ENCODE results near the gene DRC1. TPM values are rescaled to one million over a fixed set of nuclear protein-coding genes. Genes with fewer than 3 reads are reported as not detected.

Gene DRC1
- total RNA-seq, 4 donors from 2014 or later, result 0.85 to 2.4 (median 1.9) TPM; not detected in 1

DNA sequence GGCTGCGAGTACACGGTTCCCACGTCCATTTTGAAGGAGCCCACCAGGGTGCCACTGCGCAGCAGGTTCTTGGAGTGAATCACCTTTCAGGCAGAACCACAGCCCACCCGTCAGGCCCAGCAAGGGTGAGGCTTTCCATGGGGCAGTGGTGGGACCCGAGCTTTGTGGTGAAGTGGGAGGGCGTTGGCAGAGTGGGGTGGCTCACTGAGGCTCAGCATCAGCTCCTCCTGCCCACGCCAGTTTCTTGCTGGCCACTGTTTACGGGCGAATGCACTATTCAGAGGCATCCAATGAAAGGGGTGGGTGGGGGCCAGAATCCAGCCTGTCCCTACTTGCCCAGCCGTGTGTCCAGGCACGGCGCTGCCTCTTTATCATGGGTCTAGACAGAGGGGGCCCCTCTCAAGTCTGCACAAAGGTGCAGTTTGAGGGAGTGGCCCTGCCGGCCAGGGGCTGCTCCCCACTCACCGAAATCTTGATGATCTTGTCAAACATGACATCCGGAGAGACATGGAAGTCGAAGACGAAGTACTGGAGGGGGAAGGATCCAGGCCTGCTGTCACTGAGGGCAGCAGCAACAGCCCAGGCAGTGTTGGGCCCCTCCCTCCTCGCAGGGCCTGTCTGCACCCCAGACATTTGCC is 87.6 kb downstream of the DRC1 start:
- TF ChIP-seq, protein P1, sequence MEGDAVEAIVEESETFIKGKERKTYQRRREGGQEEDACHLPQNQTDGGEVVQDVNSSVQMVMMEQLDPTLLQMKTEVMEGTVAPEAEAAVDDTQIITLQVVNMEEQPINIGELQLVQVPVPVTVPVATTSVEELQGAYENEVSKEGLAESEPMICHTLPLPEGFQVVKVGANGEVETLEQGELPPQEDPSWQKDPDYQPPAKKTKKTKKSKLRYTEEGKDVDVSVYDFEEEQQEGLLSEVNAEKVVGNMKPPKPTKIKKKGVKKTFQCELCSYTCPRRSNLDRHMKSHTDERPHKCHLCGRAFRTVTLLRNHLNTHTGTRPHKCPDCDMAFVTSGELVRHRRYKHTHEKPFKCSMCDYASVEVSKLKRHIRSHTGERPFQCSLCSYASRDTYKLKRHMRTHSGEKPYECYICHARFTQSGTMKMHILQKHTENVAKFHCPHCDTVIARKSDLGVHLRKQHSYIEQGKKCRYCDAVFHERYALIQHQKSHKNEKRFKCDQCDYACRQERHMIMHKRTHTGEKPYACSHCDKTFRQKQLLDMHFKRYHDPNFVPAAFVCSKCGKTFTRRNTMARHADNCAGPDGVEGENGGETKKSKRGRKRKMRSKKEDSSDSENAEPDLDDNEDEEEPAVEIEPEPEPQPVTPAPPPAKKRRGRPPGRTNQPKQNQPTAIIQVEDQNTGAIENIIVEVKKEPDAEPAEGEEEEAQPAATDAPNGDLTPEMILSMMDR (IDR thresholded peaks at IDR 0.05), result no peak
- TF ChIP-seq POLR2A (IDR thresholded peaks at IDR 0.05), result no peak

DNA sequence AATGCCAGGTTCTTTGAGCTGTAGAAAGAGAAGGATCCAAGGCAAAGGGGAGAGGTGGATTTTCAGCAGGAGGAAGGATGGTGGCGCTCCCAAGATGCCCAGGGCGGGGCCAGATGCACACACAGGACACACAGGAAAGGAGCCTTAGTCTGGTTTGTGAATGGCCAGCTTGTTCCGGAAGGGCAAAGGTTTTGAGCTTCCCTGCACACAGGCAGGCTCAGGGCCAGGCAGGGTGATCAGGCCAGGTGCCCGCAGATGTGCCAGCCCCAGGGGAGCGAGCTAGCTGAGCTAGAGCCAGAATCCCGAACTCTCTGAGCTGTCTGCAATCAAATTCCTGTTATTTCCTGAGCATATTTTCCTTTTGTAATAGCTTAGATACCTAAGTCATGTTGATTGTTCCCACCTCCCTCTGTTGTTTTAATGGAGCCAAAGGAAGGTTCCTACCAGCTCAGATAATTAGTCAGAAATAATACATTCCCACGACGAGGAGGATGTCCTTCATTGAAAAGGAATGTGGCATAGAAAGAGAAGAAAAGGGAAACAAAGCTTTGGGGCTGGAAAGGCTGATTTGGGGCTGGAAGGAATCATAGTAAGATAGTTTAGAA is 89.9 kb downstream of the DRC1 start:
- Histone ChIP-seq H3K4me1 (no peaks in the 10 kb centered on the region), H3K4me3 (no peak overlapping the region), H3K36me3 (no peaks in the 10 kb centered on the region), H3K9me3 (no peaks in the 10 kb centered on the region), H3K27me3 (no peaks in the 10 kb centered on the region), H3K27ac (no peak overlapping the region)
- TF ChIP-seq POLR2A (IDR thresholded peaks at IDR 0.05), result no peak
- TF ChIP-seq, protein P1 (IDR thresholded peaks at IDR 0.05), result no peak
- no peak for DNase-seq
- intact Hi-C loops (cut with DNase I; ENCODE audit: low total_unique reads), result no loop called here

More for the DNA sequence above, 87.6 kb downstream of the DRC1 start:
- Histone ChIP-seq H3K27ac (no peak overlapping the region), H3K9me3 (no peaks in the 10 kb centered on the region), H3K4me1 (no peaks in the 10 kb centered on the region), H3K36me3 (no peaks in the 10 kb centered on the region), H3K27me3 (no peaks in the 10 kb centered on the region), H3K4me3 (no peak overlapping the region)
- intact Hi-C loops (cut with DNase I; ENCODE audit: low total_unique reads), result no loop called here
- DNase-seq, result no peak

DNA sequence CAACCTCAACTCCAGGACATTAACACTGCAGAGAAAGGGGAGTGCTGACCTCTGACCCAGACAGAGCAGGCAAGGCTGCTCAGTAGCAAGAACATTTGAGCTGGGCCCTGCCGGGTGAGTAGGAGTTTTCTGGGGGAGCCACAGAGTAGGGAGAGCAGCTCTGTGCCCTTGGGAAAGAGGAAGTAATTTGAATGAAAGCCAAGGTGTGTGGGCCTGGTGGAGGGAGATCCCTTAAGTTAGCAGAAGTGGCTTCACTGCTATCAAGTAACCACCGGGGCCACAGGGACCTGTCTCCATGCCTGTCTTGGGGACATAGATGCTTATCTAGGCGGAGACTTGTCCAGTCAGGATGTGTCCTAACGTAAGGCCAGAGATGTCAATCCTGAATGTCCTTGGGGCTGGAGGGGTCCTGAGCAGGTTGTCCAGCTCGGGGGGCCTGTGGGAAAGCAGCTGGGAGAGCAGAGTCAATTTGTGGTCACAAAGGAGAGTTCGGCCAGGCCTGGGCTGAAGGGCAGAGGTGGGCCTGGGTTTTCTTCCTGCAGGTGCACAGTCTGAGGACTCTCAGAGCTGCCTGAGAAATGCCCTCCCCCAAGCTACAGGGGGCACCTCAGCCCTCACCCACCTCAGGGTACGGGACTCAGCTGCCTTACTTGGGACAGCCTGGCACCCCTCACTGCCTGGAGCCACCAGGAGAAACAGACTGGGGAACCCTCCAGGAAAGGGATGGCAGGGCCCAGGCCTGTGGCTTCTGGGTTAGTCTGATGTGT is 91.2 kb downstream of the DRC1 start:
- no peak for DNase-seq
- TF ChIP-seq, protein P1 (IDR thresholded peaks at IDR 0.05), result no peak
- no peak for TF ChIP-seq POLR2A (IDR thresholded peaks at IDR 0.05)
- Histone ChIP-seq H3K4me1 (no peaks in the 10 kb centered on the region), H3K36me3 (no peaks in the 10 kb centered on the region), H3K27ac (no peak overlapping the region), H3K9me3 (no peaks in the 10 kb centered on the region), H3K4me3 (no peak overlapping the region), H3K27me3 (no peaks in the 10 kb centered on the region)
- intact Hi-C loops (cut with DNase I; ENCODE audit: low total_unique reads), result no loop called here

DNA sequence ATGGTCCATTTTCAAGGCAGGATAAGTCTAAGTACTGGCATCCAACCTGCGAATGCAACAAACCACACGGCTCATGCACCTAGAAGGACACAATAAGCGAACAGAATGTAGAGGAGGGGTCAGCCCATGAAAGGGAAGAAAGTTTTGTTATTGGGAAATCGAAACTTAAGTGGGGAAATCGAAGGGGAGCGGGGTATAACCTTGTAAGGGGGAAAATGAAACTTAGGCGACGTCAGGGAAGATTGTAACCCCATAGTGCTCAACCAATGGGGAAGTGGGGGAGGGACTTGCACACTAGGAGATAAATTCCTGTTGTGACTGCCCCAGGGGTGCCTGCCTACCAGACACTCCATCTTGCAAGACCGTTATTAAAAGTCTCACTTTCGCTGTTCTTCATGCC is 91.8 kb downstream of the DRC1 start:
- no peak for DNase-seq
- Histone ChIP-seq H3K27me3 (no peaks in the 10 kb centered on the region), H3K4me3 (no peak overlapping the region), H3K4me1 (no peaks in the 10 kb centered on the region), H3K9me3 (no peaks in the 10 kb centered on the region), H3K36me3 (no peaks in the 10 kb centered on the region), H3K27ac (no peak overlapping the region)
- TF ChIP-seq POLR2A (IDR thresholded peaks at IDR 0.05), result no peak
- TF ChIP-seq, protein P1 (IDR thresholded peaks at IDR 0.05), result no peak
- intact Hi-C loops (cut with DNase I; ENCODE audit: low total_unique reads), result no loop called here

DNA sequence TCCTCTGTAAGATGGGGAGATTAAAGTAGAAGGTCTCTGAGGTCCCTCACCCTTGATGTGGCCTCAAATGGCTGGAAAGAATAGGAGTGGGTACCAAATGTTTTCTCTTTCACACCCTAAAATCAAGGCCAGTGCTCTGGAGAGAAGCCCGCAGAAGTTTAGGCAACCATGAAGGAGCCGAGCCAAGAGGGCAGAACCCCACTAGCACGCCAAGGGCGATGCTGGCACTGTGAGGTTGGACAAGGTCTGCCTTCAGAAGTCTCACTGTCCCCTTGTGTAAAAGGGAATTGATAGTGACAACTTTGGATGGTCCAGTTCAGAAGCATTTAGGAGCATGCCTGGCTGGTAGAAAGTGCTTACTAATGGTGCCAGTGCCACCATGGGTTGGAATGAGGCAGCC is 92.5 kb downstream of the DRC1 start:
- TF ChIP-seq, protein P1 (IDR thresholded peaks at IDR 0.05), result no peak
- TF ChIP-seq POLR2A (IDR thresholded peaks at IDR 0.05), result no peak
- Histone ChIP-seq H3K9me3 (no peaks in the 10 kb centered on the region), H3K27me3 (no peaks in the 10 kb centered on the region), H3K27ac (no peak overlapping the region), H3K4me1 (no peaks in the 10 kb centered on the region), H3K4me3 (no peak overlapping the region), H3K36me3 (no peaks in the 10 kb centered on the region)
- DNase-seq, result no peak
- intact Hi-C loops (cut with DNase I; ENCODE audit: low total_unique reads), result no loop called here

All from uterus (tissue), 4 donors.